Peyer's patch (tissue), 4 donors: ENCODE measurements around the gene FCER1G.

ENCODE experiments used
- CTCF ChIP-seq, 6 experiments: fragments of 450-650 bp in 4 of 6; fragments of 200-600 bp in 2 of 6; sonication (generic) in 1 of 6; IDR thresholded peaks; one replicate each; pipeline ENCODE4 v1.5.1; 2017 to 2019; ENCODE audit warnings: antibody characterized with exemption in 6 of 6, mild to moderate bottlenecking in 3 of 6, moderate library complexity in 1 of 6
- POLR2A ChIP-seq, 2 donors: fragments of 450-650 bp; IDR thresholded peaks; one replicate each; pipeline ENCODE4 v1.5.1; 2017; ENCODE audit warnings: antibody characterized with exemption in 2 of 2, mild to moderate bottlenecking in 2 of 2, moderate library complexity in 2 of 2

DNA sequence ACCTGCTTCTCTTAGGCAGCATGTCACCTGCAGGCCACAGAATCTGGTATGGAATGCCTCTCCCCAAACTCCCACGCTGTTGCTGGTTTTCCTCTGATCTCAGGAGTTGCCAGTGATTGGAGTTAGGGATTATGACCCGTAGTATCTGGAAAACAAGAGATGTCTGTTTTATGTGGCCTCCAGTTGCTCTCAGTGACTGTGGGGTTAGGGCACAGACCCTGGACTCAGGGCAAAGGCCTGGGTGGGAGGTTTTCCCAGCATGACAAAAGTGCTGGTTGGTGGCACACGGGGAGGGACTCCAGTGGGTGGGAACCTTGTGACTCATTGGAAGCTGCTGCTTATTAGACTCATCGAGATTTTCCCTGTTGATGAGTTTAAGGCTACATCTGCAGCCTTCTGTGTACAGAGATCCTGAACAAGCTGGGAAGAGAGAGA lies 23.0 kb downstream of the FCER1G start, which contains the start of gene NR1I3:
- no peak for TF ChIP-seq CTCF (IDR thresholded peaks at IDR 0.05)
- TF ChIP-seq POLR2A (IDR thresholded peaks at IDR 0.05): no peak
